ENCODE measurements around the gene SLC43A3.

The SLC43A3 gene

DNA sequence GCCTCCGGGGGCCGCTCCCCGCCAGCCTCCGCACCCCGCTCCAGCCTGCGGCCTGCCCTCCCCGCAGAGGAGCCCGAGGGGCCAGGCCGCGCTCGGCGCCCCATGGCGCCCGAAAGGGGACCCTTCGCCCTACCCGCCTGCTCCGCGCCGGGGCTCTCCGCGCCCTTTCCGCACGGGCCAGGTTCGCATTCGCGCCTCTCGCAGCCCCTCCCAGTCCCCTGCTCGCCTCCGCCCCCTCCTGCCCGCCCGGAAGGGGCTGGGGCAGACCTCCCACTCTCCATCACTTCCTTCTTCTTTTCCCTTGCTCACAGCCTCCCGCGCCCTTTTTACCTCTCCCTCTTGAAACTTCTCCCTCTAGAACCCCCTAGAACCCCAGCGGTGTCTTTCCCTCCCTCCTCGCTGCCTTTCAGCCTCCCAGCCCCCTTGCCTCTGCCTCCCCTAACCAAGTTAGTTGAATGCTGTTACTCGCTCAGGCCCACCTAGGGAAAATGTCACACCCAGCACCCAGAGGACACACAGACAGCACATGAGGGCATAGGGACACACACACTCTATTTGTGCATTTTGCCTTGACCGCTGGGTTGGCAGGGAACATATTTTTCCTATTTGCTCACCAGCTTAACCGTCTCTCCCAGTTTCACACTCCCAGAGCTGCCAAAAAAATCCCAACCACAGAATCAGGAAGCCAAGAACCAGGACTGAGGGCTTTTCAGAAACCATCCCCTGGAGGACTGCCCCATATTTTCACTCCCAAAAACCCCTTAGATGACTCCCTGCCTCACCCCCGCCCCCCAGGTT lies at the start of gene SLC43A3:
Gene SLC43A3 (minus strand): TSS at position 193 of the 798 bp plus-strand sequence. CDS start 949 bp downstream, outside the sequence.
- no peak for DNase-seq (ENCODE audit: low read depth, low spot score)

DNA sequence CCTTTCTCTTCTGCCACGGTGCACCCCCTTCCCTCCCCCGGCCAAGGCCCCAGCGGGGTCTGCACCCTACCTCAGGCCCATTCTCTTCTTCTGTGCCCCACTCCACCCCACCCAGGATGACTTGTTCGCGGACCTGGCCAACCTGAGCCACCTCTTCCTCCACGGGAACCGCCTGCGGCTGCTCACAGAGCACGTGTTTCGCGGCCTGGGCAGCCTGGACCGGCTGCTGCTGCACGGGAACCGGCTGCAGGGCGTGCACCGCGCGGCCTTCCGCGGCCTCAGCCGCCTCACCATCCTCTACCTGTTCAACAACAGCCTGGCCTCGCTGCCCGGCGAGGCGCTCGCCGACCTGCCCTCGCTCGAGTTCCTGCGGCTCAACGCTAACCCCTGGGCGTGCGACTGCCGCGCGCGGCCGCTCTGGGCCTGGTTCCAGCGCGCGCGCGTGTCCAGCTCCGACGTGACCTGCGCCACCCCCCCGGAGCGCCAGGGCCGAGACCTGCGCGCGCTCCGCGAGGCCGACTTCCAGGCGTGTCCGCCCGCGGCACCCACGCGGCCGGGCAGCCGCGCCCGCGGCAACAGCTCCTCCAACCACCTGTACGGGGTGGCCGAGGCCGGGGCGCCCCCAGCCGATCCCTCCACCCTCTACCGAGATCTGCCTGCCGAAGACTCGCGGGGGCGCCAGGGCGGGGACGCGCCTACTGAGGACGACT lies 49.3 kb upstream of the SLC43A3 start:
- no peak for DNase-seq (ENCODE audit: low read depth, low spot score)

DNA sequence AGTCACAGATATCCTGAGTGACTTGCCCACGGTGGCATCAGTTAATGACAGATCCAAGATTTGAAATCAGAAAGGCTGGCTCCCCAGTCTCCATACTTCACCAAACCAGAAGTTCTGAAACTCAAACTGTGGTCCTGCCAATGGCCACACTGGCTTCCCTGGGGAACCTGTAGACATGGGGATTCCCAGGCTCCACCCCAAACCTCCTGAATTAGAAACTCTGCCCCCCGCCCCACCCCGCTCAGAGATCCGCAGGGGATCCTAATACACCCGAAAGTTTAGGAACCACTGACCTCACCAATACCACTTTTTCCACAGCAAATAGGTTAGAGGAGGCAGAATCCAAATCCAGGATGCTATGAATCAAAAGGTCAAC lies 48.7 kb upstream of the SLC43A3 start:
- no peak for DNase-seq (ENCODE audit: low read depth, low spot score)

DNA sequence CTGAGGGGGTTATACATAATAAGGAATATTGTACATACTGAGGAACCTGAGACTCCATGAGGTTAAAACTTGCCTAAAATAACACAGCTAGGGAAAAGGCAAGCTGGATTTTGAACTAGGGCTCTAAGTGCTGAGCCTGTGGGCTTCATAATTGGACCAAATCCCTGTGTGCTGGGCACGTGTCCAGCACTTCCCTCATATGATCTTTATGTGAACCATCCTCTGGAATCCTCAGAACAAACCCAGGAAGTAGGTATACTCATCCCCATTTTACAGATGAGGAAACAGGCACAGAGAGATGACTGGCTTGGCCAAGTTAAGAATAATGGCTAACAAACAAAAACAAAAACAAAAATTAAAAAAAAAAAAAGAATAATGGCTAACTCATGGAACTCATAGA lies 48.3 kb upstream of the SLC43A3 start:
- DNase-seq (ENCODE audit: low read depth, low spot score): no peak

DNA sequence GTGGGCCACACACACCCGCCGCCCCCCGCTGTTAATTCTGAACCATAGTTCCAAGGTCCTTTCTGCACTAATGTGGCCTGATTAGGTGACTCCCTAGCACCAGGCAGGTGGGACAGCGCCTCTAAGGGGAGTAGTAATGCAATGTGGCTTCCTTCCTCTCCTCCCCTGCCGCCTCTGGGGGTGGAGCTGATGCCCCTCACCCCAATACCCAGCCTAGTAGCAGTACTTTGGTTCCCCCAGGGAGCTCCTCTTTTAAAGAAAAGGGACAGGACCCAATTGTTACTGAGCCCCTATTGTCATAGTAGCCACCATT lies 47.8 kb upstream of the SLC43A3 start:
- no peak for DNase-seq (ENCODE audit: low read depth, low spot score)

DNA sequence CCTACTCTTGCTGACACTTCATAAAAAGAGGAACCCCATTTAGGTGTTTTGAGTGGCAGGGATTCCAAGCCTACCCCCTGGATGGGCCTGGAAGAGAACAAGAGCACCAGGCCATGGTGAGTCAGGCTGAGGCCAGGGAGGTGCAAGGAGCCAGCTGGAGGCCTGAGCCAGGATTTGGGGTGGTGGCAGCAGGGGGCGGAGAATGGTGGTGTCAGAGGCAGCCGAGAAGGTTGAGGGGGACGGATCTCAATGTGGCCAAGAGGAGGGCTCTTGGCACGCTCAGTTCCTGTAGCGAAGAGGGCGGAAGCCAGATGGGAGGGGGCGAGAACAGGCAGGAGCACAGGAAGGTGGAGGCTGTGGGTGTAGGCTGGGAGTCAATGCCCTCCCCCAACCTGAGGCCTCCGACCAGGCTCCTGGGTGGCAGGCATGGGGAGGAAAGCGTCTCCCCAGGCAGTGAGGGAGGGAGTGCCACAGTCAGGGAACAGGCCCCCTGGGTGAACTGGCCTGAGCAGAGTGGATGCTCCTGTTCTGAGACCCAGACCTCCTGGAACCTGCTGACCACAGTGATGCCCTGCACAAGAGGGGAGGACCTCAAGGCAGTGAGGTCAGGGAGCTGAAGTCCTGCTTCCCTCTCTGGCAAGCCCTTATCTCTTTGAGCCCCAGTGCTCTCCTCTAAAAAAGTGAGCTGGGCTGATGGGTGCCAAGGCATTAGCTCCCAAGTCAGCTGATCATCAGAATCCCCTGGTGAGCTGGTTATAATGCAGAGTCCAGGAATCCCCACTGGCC lies 47.3 kb upstream of the SLC43A3 start:
- DNase-seq (ENCODE audit: low read depth, low spot score): no peak

DNA sequence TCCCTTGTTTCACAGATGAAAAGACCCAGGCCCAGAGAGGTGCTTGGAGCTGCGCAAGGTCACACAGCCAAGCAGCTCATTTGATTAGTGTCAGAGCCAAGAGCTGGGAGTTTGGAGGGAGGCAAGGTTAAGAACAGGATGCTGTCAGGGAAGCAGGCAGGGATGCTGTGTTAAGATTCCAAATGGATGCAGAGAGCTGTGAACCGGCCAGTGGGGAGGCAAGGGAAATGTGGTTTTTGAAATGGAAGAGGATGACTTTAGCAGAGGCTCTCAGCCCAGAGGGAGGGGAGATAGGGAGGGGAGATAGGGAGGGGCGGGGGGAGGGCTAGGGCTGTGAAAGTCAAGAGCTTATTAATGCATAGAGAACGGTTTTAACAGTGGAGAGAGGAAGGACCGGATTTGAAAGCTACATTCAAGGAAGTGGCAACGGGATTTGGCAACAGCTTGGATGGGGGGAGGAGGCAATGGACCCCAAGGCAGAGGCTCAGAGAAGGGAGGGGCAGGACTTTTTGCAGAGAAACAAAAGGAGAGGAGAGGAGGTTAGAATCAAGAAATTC lies 46.4 kb upstream of the SLC43A3 start:
- DNase-seq (ENCODE audit: low read depth, low spot score): no peak

DNA sequence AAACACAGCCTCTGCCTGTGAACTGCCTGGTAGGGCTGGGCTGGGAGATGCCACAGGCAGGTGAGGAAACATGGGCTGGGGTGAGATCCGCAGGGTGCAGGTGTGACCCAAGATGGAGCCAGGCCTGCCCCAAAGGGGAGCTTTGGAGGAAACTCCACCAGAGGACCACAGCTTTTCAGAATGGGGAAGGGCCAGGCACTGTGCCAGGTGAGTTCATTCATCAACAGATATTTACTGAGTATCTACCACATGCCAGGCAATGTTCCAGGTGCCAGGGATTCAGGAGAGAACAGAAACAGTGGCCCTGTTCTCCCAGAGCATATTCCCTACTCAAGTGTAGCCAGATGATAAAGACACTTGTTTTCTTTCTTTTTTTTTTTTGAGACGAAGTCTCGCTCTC lies 44.6 kb upstream of the SLC43A3 start:
- DNase-seq (ENCODE audit: low read depth, low spot score): no peak

DNA sequence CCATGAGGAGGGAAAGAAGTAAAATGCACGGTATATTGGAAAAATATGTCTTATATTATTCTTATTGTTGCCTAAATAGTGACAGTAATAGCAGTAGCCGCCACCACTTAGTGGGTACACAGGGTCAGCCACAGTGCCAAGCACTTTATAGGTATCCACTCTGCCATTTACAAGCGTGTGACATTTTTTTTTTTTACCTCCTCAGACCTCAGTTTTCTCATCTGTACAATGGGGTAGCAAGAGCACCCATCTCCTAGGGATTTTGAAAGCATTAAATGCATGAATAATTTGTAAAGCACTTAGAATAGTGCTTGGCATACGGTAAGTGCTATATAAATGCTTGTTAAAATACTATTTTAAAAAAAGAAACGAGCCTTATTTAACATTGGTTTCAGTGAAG lies 42.3 kb upstream of the SLC43A3 start:
- no peak for DNase-seq (ENCODE audit: low read depth, low spot score)

DNA sequence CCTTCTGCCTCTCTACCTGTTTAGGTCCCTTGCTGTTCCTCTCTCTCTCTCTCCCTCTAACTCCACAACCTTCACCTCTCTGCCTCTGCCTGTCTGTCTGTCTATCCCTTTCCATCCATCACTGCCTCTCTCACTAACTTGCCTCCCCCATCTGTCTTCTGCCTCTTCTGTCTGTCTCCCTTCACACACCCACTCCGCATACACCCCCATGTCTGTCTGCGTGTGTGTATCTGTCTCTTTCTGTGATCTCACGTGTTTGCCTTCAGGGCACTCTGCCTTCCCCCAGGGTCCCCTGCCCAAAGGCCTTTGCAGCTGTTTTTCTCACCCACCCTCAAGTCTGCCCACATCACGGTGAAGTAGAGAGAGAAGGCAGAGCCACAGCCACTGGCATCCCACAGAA lies 41.4 kb upstream of the SLC43A3 start:
- no peak for DNase-seq (ENCODE audit: low read depth, low spot score)

DNA sequence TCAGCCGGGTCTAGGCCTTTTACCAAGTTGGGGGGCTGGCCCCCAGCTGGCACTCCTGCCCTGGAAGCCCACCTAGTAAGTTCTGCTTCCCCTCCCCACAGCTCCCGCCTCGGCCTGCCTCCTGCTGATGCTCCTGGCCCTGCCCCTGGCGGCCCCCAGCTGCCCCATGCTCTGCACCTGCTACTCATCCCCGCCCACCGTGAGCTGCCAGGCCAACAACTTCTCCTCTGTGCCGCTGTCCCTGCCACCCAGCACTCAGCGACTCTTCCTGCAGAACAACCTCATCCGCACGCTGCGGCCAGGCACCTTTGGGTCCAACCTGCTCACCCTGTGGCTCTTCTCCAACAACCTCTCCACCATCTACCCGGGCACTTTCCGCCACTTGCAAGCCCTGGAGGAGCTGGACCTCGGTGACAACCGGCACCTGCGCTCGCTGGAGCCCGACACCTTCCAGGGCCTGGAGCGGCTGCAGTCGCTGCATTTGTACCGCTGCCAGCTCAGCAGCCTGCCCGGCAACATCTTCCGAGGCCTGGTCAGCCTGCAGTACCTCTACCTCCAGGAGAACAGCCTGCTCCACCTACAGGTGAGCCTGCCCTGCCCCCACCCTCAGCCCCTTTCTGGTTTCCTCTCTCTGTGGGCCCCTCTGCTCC lies 40.7 kb upstream of the SLC43A3 start:
- no peak for DNase-seq (ENCODE audit: low read depth, low spot score)

DNA sequence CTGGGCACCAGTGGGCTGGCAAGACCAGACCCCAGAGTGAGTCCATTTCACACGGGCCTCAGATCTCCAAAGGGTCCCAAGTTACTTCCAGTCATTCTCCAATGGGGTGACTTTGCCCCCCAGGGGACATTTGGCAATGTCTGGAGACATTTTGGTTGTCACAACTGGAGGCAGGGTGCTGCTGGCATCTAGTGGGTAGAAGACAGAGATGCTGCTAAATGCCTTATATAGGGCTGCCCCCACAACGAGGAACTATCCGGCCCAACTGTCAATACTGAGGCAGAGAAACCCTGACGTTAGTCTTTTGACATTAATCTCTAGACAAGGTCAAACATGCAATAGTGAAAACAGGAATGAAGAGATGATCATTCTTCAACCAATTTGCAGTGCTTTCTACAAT lies 39.8 kb upstream of the SLC43A3 start:
- DNase-seq (ENCODE audit: low read depth, low spot score): no peak

DNA sequence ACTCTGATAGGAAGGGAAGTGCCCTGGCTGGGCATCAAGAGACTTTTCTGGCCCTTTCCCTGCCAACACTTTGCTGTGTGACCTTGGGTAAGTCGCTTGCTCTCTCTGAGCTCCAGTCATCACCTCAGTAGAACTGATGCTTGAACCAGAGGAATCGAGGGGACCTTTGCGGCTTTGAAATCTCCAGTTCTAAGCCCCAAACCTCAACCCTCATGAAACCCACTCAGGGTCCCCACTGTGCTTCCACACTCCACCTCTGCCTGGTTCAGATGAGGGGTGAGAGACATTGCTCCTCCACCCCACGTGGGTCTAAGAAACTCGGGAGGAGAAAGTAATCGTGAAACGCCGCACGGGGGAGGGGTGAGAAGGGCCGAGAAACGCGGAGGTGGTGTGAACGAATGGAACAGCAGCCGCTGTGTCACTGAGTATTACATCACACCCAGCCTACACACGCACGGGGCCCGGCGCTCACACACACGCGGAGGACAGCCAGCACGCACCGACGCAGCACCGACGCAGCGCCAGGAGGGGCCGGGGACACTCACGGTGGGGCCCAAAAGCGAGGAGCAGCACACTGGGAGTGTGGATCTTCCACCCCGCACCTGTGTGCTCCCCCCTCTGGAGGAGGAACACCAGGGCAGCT lies 37.7 kb upstream of the SLC43A3 start:
- no peak for DNase-seq (ENCODE audit: low read depth, low spot score)

DNA sequence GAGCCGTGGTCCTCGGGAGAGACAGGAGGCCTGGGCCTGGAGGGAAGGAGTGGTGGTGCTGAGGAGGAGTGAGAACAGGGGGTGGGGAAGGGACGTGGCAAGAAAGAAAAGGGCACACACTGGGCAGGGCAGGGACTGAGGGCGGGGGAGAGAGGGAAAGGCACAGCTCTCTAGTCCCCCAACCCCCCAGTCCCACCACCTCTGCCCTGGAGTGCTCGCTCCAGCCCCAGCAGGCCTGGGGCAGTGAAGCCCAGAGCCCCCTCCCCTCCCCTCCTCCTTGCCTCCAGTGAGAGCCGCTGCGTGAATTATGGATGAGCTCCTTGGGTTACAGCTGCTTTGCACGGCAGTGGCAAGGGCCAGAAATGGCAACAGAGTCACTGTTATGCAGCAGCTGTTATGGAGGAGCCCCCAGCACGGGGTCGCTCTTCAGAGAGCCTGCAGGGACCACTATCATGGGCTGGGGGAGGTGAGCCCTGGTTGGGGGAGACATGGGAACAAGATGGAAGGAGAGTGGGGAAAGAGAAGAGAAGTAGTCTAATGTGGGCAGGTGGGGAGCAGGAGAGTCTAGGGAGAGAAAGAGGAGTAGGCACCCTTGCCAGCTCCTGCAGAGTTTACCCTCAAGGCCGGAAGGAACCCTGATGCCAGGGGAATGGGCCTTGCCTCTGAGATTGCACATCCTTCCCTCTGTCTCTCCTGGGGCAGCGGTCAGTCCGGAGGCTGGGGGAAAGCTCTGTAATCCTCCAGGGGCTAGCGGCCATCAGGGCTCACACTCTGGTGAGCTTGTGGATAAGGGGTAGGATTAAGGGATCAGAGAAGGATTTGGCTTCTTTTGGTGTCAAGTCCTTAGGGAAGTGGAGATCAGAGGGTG lies 37.0 kb upstream of the SLC43A3 start:
- no peak for DNase-seq (ENCODE audit: low read depth, low spot score)

DNA sequence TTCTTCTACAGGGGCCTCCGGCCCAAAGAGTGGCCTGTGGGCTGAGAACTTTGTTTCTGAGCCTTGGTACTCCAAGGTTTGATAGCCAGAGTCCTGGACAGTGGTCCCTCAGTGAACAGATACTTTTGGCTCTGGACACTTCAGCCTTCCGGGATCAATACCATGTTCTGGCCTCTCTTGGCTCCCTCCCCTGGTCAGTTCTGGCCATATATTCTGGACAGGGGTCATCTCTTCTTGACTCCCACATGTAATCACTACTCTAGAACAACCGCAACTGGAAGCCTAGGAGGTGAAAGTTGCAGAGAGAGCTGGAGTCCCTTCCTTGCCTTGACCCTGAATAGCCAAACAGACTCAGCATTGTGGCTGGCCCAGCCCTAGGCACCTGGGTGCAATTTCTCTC lies 35.7 kb upstream of the SLC43A3 start:
- DNase-seq (ENCODE audit: low read depth, low spot score): no peak

DNA sequence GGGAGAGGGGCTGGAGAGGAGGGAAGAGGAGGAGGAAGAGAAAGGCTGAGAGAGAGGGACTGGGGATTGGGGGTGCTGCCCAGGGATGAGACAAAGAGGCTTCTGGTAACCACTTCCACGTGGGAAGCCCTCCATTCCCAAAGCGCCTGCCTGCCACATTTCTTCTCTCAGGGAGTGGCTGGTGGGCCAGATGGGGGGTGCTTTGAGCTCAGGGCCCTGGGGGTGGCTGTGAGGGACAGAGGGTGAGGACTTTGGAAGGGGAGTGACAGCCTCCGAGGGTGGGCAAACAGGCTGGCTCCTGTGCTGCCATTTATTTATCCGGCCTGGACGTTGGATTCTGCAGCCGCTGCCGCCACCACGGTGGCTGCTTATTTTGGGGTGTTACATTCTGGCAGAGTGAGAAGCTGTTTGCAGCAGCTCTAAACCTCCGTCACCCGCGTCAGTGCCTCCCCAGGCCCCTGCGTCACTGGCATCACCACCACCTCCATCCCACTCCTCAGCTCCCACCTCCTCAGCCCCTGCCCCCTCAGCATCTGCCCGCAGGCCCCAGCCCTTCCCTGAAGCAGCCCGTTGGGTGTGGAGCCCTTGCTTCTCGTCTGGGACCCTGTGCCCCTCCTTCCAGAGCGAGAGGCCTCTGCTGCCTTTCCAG lies 35.0 kb upstream of the SLC43A3 start:
- no peak for DNase-seq (ENCODE audit: low read depth, low spot score)

DNA sequence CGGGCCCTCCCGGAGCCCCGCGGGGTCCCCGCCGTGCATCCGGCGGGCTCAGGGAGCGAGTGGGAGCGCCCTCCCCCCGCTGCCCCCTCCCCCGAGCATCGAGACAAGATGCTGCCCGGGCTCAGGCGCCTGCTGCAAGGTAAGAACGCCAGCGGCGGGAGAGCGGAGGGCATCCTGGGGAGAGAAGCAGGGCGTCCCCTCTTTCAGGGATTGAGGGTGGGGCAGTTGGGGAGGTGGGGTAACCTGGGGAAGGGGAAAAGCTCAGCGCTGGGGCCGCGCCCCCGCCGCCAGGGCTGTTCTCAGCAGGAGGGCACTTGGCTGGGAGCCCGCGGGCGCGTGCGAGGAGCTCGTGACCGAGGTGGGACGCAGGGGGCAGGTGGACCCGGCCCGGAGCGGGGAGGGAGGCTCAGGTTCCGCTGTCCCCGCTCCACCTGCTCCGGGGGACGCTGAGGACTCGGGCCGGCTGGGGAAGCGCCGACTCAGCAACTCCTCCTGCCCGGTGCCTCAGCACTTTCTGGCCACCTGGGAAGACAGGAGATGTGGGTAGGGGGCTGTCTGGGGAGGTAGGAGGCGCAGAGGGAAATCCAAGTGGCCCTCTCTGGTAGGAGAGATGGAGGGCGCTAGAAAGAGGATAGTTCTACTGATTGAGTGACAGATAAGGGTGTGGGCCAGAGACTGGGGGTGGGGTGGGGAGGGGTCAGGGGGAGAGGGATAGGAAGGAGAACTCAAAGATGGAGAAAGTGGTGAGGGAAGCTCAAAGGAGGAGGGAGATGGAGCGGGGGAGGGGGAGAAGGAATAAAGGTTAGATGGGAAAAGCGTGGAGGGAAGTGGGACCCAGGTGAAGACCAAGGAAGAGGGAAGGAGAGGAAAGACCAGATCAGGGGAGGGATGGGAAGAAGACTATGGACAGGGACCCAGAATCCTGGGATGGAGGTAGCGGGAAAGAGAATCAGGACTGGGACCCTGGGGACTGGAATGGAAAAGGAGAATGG lies 34.1 kb upstream of the SLC43A3 start:
- no peak for DNase-seq (ENCODE audit: low read depth, low spot score)

DNA sequence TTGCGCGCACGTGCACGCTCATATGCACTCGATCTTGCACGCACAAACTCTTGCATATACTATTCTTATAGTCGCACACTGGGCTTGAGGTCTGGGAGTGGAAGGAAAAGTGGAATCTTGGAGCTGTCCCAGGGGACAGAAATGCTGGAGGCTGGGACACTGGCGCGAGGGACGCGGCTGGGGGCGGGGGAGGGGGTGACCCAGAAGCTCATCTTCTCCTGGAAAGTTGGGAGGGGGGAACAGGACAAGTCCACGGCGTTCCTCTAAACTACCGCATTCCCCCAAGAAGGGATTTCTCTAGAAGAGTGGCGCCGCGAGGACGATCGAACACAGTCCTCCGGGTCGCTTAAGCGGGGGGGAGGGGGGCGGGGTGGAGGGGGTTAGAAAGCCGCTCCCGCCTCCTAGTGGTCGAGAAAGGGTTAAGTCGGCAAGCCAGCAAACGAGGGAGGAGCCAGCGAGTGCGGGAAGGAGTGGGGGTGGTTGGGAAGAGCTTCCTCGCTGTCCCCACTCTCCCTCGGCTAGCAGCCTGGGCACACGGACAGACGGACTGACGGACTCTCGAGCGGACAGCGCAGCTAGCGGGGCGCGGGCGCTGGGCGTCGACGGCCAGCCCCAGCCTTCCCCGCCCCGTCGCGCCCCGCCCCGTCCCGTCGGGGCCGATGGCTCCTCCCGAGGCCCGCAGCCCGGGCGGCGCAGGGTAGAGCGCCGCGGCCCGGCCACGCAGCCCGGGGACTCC lies 33.3 kb upstream of the SLC43A3 start, which contains the start of gene RTN4RL2:
Gene RTN4RL2 (plus strand): TSS at position 507 of the 736 bp plus-strand sequence. CDS start 338 bp downstream, outside the sequence.
- DNase-seq (ENCODE audit: low read depth, low spot score): no peak

Measured in brain pericyte (primary cell).